Umbilical cord (tissue), 2 donors: ENCODE results near the gene WDTC1. TPM values are rescaled to one million over a fixed set of nuclear protein-coding genes. Genes with fewer than 3 reads are reported as not detected.

Experiments used
- DNase-seq: peaks from one replicate; pipeline ENCODE4 v3.0.0-alpha.2; 2015; ENCODE audit warnings: low spot score
- total RNA-seq: library from RNA; depleted of rRNA; stranded (reverse); fragments of >200 nt; gene quantifications from one replicate; pipeline ENCODE4 v1.2.3, GENCODE V29; 2014; ENCODE audit warnings: low replicate concordance; ENCODE audit not compliant: insufficient read depth

WDTC1 gene
- total RNA-seq, 1 donor from 2014 or later = 12.8 TPM

GRCh38 chr1:27356277-27356618 lies 121.8 kb downstream of the WDTC1 start:
- DNase-seq = no peak

DNA sequence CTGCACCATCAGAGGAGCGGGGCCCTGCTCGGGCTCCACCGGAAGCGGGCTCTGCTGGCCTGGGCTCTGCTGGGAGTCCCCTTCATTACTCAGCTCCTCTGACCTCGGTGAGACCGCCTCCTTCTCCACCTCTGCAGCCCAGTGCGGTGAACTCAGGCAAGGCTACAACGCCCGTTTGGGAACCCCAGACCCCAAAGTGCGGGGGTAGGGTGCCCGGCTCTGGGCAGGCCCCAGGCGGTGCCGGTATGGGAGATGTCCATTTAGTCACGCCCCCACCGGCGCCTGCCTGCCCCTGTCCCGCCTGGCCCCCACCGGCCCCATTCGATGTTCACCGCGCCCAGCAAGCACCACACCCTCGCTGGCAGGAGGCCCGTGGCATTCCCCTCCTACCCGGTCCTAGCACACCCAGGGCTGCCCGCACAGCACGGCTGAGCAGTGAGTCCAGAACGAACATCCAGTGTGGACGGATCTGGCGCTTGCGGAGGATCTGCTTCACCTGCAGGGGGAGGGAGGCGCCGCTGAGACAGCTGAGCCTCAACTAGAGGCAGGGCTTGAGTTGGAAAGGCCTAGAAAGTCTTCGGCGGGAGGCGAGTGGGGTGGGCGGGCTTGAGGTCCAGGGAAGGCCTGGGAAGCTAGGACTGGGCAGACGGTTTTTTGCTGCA lies 122.3 kb downstream of the WDTC1 start:
- DNase-seq = peak; percentile 56

GRCh38 chr1:27357281-27358037 lies 123.0 kb downstream of the WDTC1 start:
- DNase-seq = peak; percentile 55

Other genes with a start within 250 kb of the WDTC1 start
- 12.0 TPM for gene TRNP1, start 240.9 kb upstream of the WDTC1 start, total RNA-seq
- gene TENT5B, start 221.8 kb upstream of the WDTC1 start, total RNA-seq = 38.8 TPM
- 1.4 TPM for gene SLC9A1, start 79.5 kb upstream of the WDTC1 start, total RNA-seq
- gene TMEM222, start 87.5 kb downstream of the WDTC1 start, total RNA-seq = 17.3 TPM
- gene SYTL1, start 107.4 kb downstream of the WDTC1 start, total RNA-seq = 8.2 TPM
- gene MAP3K6, start 132.3 kb downstream of the WDTC1 start, total RNA-seq = 18.3 TPM
- 6.0 TPM for gene FCN3, start 140.2 kb downstream of the WDTC1 start, total RNA-seq
- not detected for gene CD164L2, start 148.7 kb downstream of the WDTC1 start, total RNA-seq
- 0.24 TPM for gene GPR3, start 158.0 kb downstream of the WDTC1 start, total RNA-seq